Activated CD4-positive, alpha-beta memory T cell treated with anti-CD3 and anti-CD28 coated beads, Interleukin-2, amount 10 ng/mL, durations not matched to agents 7 days and 5 days (primary cell): ENCODE measurements around the gene UBASH3B. TPM values are rescaled to one million over a fixed set of nuclear protein-coding genes. Genes with fewer than 3 reads are reported as not detected.

ENCODE experiments used
- CTCF ChIA-PET: fragments of 350-600 bp; sonication (Branson Sonifier 250); formaldehyde crosslinking; loops from one replicate; lab custom pipeline; 2021; ENCODE audit warnings: antibody characterized with exemption, inconsistent platforms; lab: Charles Lee
- POLR2A ChIA-PET: fragments of 350-600 bp; sonication (Branson Sonifier 250); formaldehyde crosslinking; loops from one replicate; lab custom pipeline; 2021; ENCODE audit warnings: antibody characterized with exemption; lab: Charles Lee
- DNase-seq: peaks from one replicate; pipeline ENCODE4 v3.0.0-alpha.2; 2020
- H3K27ac Mint-ChIP-seq: one replicate; pipeline ENCODE4 v1.8.0; 2021; ENCODE audit warnings: mild to moderate bottlenecking, mixed read lengths
- H3K27me3 Mint-ChIP-seq: one replicate; pipeline ENCODE4 v1.8.0; 2021; ENCODE audit warnings: mixed read lengths
- H3K36me3 Mint-ChIP-seq: one replicate; pipeline ENCODE4 v1.8.0; 2021; ENCODE audit warnings: low read depth, mixed read lengths
- H3K4me1 Mint-ChIP-seq: one replicate; pipeline ENCODE4 v1.8.0; 2021; ENCODE audit warnings: mixed read lengths
- H3K4me3 Mint-ChIP-seq: one replicate; pipeline ENCODE4 v1.8.0; 2021; ENCODE audit warnings: mild to moderate bottlenecking, mixed read lengths
- H3K9me3 Mint-ChIP-seq: one replicate; pipeline ENCODE4 v1.8.0; 2021; ENCODE audit warnings: mixed read lengths
- total RNA-seq, 2 experiments: library from RNA; stranded (reverse); gene quantifications; one replicate each; pipeline ENCODE4 v1.2.3, GENCODE V29; 2021

UBASH3B gene
- total RNA-seq, 2 experiments from 2014 or later: 18.4 to 20.9 TPM

- no peak for DNase-seq
- CTCF ChIA-PET: interaction anchor here (1.2 to 1.7 kb wide), 2 partner anchors 8 to 27 kb away, joined by 6 read pairs; partner anchors contain the start of gene UBASH3B
- Mint-ChIP-seq H3K4me3 (no peak overlapping the region), H3K27me3 (no peaks in the 10 kb centered on the region), H3K4me1 (peaks cover 7% of the 10 kb centered on the region), H3K9me3 (no peaks in the 10 kb centered on the region), H3K27ac (no peak overlapping the region), H3K36me3 (no peaks in the 10 kb centered on the region)
- POLR2A ChIA-PET: no interaction called here
Measured at GRCh38 chr11:122682464-122682863, 26.9 kb downstream of the UBASH3B start.

- no peak for DNase-seq
- Mint-ChIP-seq H3K4me1 (peaks cover 12% of the 10 kb centered on the region), H3K27ac (no peak overlapping the region), H3K4me3 (no peak overlapping the region), H3K36me3 (no peaks in the 10 kb centered on the region), H3K27me3 (no peaks in the 10 kb centered on the region), H3K9me3 (no peaks in the 10 kb centered on the region)
- ChIA-PET CTCF (no interaction called here), POLR2A (no interaction called here)
Measured at GRCh38 chr11:122685041-122685440, 29.5 kb downstream of the UBASH3B start.

GRCh38 chr11:122686111-122686510 lies 30.6 kb downstream of the UBASH3B start:
- Mint-ChIP-seq H3K4me3 (no peak overlapping the region), H3K27me3 (no peaks in the 10 kb centered on the region), H3K36me3 (no peaks in the 10 kb centered on the region), H3K27ac (no peak overlapping the region), H3K4me1 (peaks cover 20% of the 10 kb centered on the region), H3K9me3 (no peaks in the 10 kb centered on the region)
- no peak for DNase-seq
- CTCF ChIA-PET: interaction anchor here (0.9 to 1.3 kb wide), 3 partner anchors 38 to 70 kb away, joined by 3 read pairs; no protein-coding TSS in a partner anchor
- POLR2A ChIA-PET: interaction anchor here (0.7 to 1.1 kb wide), 2 partner anchors 10 to 11 kb away, joined by 4 read pairs; no protein-coding TSS in a partner anchor

- Mint-ChIP-seq H3K36me3 (peaks cover 3% of the 10 kb centered on the region), H3K4me3 (peak overlapping the region; percentile 64), H3K27me3 (no peaks in the 10 kb centered on the region), H3K27ac (peak overlapping the region; percentile 80), H3K4me1 (peaks cover 42% of the 10 kb centered on the region), H3K9me3 (no peaks in the 10 kb centered on the region)
- CTCF ChIA-PET: interaction anchor here (1.4 to 2.4 kb wide), 2 partner anchors 34 to 65 kb away, joined by 3 to 23 read pairs; partner anchors contain the start of gene UBASH3B
- DNase-seq: no peak
- POLR2A ChIA-PET: interaction anchor here (0.7 to 2.2 kb wide), 7 partner anchors 15 to 372 kb away, joined by 3 to 8 read pairs (median 4); partner anchors contain the start of gene HSPA8
Measured at GRCh38 chr11:122690384-122690783, 34.9 kb downstream of the UBASH3B start.

GRCh38 chr11:122690801-122691548 lies 35.5 kb downstream of the UBASH3B start:
- DNase-seq: no peak
- H3K36me3 Mint-ChIP-seq: peaks cover 3% of the 10 kb centered on the region
- peak overlapping the region; percentile 80 for H3K27ac Mint-ChIP-seq
- POLR2A ChIA-PET: interaction anchor here (0.9 to 2.2 kb wide), 8 partner anchors 16 to 371 kb away, joined by 3 to 9 read pairs (median 6); partner anchors contain the start of gene HSPA8
- peak overlapping the region; percentile 64 for H3K4me3 Mint-ChIP-seq
- H3K9me3 Mint-ChIP-seq: no peaks in the 10 kb centered on the region
- peaks cover 46% of the 10 kb centered on the region for H3K4me1 Mint-ChIP-seq
- CTCF ChIA-PET: interaction anchor here (1.0 to 2.4 kb wide), 6 partner anchors 35 to 64 kb away, joined by 3 to 23 read pairs (median 5); partner anchors contain the start of gene UBASH3B
- H3K27me3 Mint-ChIP-seq: no peaks in the 10 kb centered on the region

- H3K27me3 Mint-ChIP-seq: no peaks in the 10 kb centered on the region
- POLR2A ChIA-PET: interaction anchor here (1.2 to 2.2 kb wide), 7 partner anchors 17 to 370 kb away, joined by 3 to 9 read pairs (median 6); partner anchors contain the start of gene HSPA8
- CTCF ChIA-PET: interaction anchor here (0.5 to 2.4 kb wide), 6 partner anchors 35 to 64 kb away, joined by 3 to 23 read pairs (median 5); partner anchors contain the start of gene UBASH3B
- H3K9me3 Mint-ChIP-seq: no peaks in the 10 kb centered on the region
- H3K4me3 Mint-ChIP-seq: no peak overlapping the region
- H3K36me3 Mint-ChIP-seq: peaks cover 3% of the 10 kb centered on the region
- H3K27ac Mint-ChIP-seq: peak overlapping the region; percentile 80
- DNase-seq: no peak
- H3K4me1 Mint-ChIP-seq: peaks cover 53% of the 10 kb centered on the region
Measured at GRCh38 chr11:122691549-122692150, 36.1 kb downstream of the UBASH3B start.

- ChIA-PET CTCF (interaction anchor here (0.5 to 1.4 kb wide), 2 partner anchors 36 to 64 kb away, joined by 3 to 4 read pairs; no protein-coding TSS in a partner anchor), POLR2A (interaction anchor here (1.6 kb wide), 1 partner anchor 35 kb away, joined by 6 read pairs; no protein-coding TSS in a partner anchor)
- Mint-ChIP-seq H3K36me3 (peaks cover 3% of the 10 kb centered on the region), H3K27ac (no peak overlapping the region), H3K27me3 (no peaks in the 10 kb centered on the region), H3K4me3 (no peak overlapping the region), H3K4me1 (peaks cover 59% of the 10 kb centered on the region), H3K9me3 (no peaks in the 10 kb centered on the region)
- DNase-seq: no peak
Measured at GRCh38 chr11:122692444-122692843, 36.9 kb downstream of the UBASH3B start.

- no peak for DNase-seq
- H3K36me3 Mint-ChIP-seq: peaks cover 3% of the 10 kb centered on the region
- no peak overlapping the region for H3K4me3 Mint-ChIP-seq
- H3K4me1 Mint-ChIP-seq: peaks cover 71% of the 10 kb centered on the region
- no peaks in the 10 kb centered on the region for H3K27me3 Mint-ChIP-seq
- H3K27ac Mint-ChIP-seq: no peak overlapping the region
- CTCF ChIA-PET: interaction anchor here (0.6 to 4.4 kb wide), 4 partner anchors 28 to 60 kb away, joined by 3 to 32 read pairs (median 5); no protein-coding TSS in a partner anchor
- H3K9me3 Mint-ChIP-seq: no peaks in the 10 kb centered on the region
- POLR2A ChIA-PET: interaction anchor here (1.2 to 3.4 kb wide), 5 partner anchors 28 to 60 kb away, joined by 4 to 25 read pairs (median 10); partner anchors contain the start of gene UBASH3B
Measured at GRCh38 chr11:122695076-122695615, 39.6 kb downstream of the UBASH3B start.

- ChIA-PET POLR2A (interaction anchor here (0.7 to 3.4 kb wide), 19 partner anchors 10 to 373 kb away, joined by 3 to 25 read pairs (median 5); partner anchors contain the start of gene UBASH3B), CTCF (interaction anchor here (0.6 to 4.4 kb wide), 10 partner anchors 21 to 68 kb away, joined by 3 to 32 read pairs (median 6); partner anchors contain the start of gene UBASH3B)
- H3K4me3 Mint-ChIP-seq: peak overlapping the region; percentile 49
- peaks cover 3% of the 10 kb centered on the region for H3K36me3 Mint-ChIP-seq
- no peaks in the 10 kb centered on the region for H3K27me3 Mint-ChIP-seq
- peak overlapping the region; percentile 92 for H3K27ac Mint-ChIP-seq
- H3K9me3 Mint-ChIP-seq: no peaks in the 10 kb centered on the region
- H3K4me1 Mint-ChIP-seq: peaks cover 59% of the 10 kb centered on the region
- peak; percentile 71 for DNase-seq
Measured at GRCh38 chr11:122696662-122697061, 41.1 kb downstream of the UBASH3B start.

GRCh38 chr11:122697636-122698167 lies 42.2 kb downstream of the UBASH3B start:
- ChIA-PET CTCF (interaction anchor here (0.9 to 4.4 kb wide), 4 partner anchors 26 to 58 kb away, joined by 3 to 32 read pairs (median 10); partner anchors contain the start of gene UBASH3B), POLR2A (interaction anchor here (0.8 to 3.4 kb wide), 13 partner anchors 22 to 372 kb away, joined by 3 to 25 read pairs (median 10); partner anchors contain the start of gene UBASH3B)
- Mint-ChIP-seq H3K36me3 (peaks cover 3% of the 10 kb centered on the region), H3K4me1 (peaks cover 52% of the 10 kb centered on the region), H3K9me3 (no peaks in the 10 kb centered on the region), H3K27ac (peak overlapping the region; percentile 92), H3K27me3 (no peaks in the 10 kb centered on the region), H3K4me3 (peak overlapping the region; percentile 46)
- peak; percentile 48 for DNase-seq

GRCh38 chr11:122698392-122698791 lies 42.9 kb downstream of the UBASH3B start:
- H3K36me3 Mint-ChIP-seq: peaks cover 4% of the 10 kb centered on the region
- H3K9me3 Mint-ChIP-seq: no peaks in the 10 kb centered on the region
- no peaks in the 10 kb centered on the region for H3K27me3 Mint-ChIP-seq
- ChIA-PET CTCF (interaction anchor here (0.6 to 4.4 kb wide), 3 partner anchors 24 to 57 kb away, joined by 5 to 32 read pairs (median 14); partner anchors contain the start of gene UBASH3B), POLR2A (interaction anchor here (1.3 to 3.4 kb wide), 7 partner anchors 23 to 60 kb away, joined by 5 to 25 read pairs (median 20); partner anchors contain the start of gene UBASH3B)
- peaks cover 51% of the 10 kb centered on the region for H3K4me1 Mint-ChIP-seq
- no peak for DNase-seq
- H3K27ac Mint-ChIP-seq: peak overlapping the region; percentile 92
- H3K4me3 Mint-ChIP-seq: peak overlapping the region; percentile 46
